GM11168 (cell line): ENCODE data around the gene USP43.

Experiments
- in situ Hi-C: fragments of 300-500 bp; cut with MboI; formaldehyde crosslinking; loops from one replicate; pipeline ENCODE4 v1.12.0; 2022; ENCODE audit warnings: low sequenced_read_pairs; ENCODE audit not compliant: unreplicated experiment

Gene USP43

DNA sequence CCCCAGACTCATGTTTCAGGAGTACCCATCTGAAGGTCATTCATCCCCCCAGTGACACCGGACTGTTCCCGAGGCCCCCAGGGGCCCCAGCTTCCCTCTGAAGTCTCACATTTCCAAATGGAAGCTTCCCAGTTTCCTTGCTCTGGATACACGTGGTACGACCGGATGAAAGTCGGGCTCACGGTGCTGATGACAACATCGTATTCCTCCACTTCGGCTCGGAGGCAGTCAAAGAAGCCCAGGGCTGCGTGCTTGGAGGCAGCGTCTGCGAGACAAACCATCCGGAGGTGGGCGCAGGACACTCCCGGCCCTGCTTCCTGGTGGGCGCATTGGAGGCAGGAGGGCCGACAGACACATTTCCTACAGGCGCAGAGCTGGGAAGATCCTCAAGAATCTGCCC, 127.3 kb downstream of the USP43 start:
- in situ Hi-C loops = no loop called here

DNA sequence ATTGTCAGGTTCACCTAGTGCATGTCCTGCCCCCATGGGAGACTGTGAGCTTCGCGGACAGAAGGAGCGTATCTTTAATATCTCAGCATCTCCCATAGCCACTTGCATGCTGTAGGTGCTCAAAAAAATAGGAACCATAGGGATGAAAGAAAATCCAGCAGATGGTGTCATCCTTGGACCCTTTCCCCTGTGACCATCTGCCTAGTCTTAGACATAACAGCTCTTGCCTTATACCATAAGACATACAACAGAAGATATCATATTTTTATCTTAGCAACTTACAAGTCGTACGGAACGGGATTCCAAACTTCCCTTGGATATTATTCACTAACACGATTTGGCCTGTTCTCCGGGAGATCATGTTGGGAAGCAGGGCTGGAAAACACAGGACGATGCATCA, 131.6 kb downstream of the USP43 start:
- in situ Hi-C loops = no loop called here
